K562 (cell line): ENCODE results near the gene OR5H6. TPM values are rescaled to one million over a fixed set of nuclear protein-coding genes. Genes with fewer than 3 reads are reported as not detected.

Experiments used
- ATAC-seq: fragments of 200-7000 bp; cut with Tn5 transposase; 3 replicates; pipeline ENCODE4 v1.9.1; 2020; ENCODE audit warnings: moderate library complexity
- BruUV-seq: library from RNA; stranded (reverse); fragments of 400-500 nt; replicated peaks from 2 replicates; lab custom pipeline; 2021; lab: Mats Ljungman, UMichigan
- CTCF ChIA-PET: fragments of 300-600 bp; formaldehyde crosslinking; extraction: SDS; loops from one replicate; lab custom pipeline; 2021; ENCODE audit warnings: low intra/inter-chr PET ratio; lab: Yijun Ruan, JAX
- POLR2A ChIA-PET: fragments of 300-600, 350-650 bp; sonication (Branson Sonifier 250); formaldehyde crosslinking; extraction: SDS; loops from one replicate; lab custom pipeline; 2021; ENCODE audit warnings: antibody characterized with exemption, inconsistent platforms; lab: Yijun Ruan, JAX
- DNase-seq, 4 experiments: peaks; one replicate each; pipeline versions ENCODE4 v3.0.0 to v3.0.0-alpha.2; 2011 to 2018; ENCODE audit warnings: low spot score in 3 of 4, mixed read lengths in 3 of 4; ENCODE audit errors: extremely low read depth in 1 of 4
- FAIRE-seq: peaks from 2 replicates; lab custom pipeline; 2011; peaks lifted over from hg19 to GRCh38; lab: Jason Lieb, UNC
- H2AFZ ChIP-seq: 2 replicates; pipeline ENCODE4 v1.6.0; 2011; ENCODE audit warnings: low read depth, low read length, control low read depth, inconsistent platforms
- H3K27ac ChIP-seq: fragments of 200-600 bp; 3 replicates; pipeline ENCODE4 v1.8.0; 2011; ENCODE audit warnings: low read depth, mild to moderate bottlenecking, control low read depth, inconsistent platforms, low read length, moderate library complexity, mixed read lengths; ENCODE audit errors: extremely low read depth
- H3K27me3 ChIP-seq, 2 experiments: fragments of 300-600 bp in 1 of 2; 2 replicates in 1 of 2; 3 replicates in 1 of 2; pipeline versions ENCODE4 v1.6.0 to v1.8.0; 2011; ENCODE audit warnings: inconsistent platforms in 2 of 2, low read length in 2 of 2, mild to moderate bottlenecking in 1 of 2, mixed read lengths in 1 of 2, moderate library complexity in 1 of 2; ENCODE audit not compliant: control insufficient read depth in 2 of 2, insufficient read depth in 2 of 2
- H3K36me3 ChIP-seq: fragments of 300-600 bp; 3 replicates; pipeline ENCODE4 v1.8.0; 2011; ENCODE audit warnings: mild to moderate bottlenecking, low read length, inconsistent platforms; ENCODE audit not compliant: control insufficient read depth, insufficient read depth
- H3K4me1 ChIP-seq, 2 experiments: fragments of 200-600 bp in 1 of 2; replicated peaks in 1 of 2; 2 replicates in 1 of 2; 3 replicates in 1 of 2; pipeline versions ENCODE4 v1.5.1 to v1.8.0; 2011; ENCODE audit warnings: inconsistent platforms in 2 of 2, low read length in 2 of 2, mild to moderate bottlenecking in 1 of 2, mixed read lengths in 1 of 2, moderate library complexity in 1 of 2; ENCODE audit not compliant: control insufficient read depth in 2 of 2, insufficient read depth in 2 of 2
- H3K4me2 ChIP-seq: 2 replicates; pipeline ENCODE4 v1.6.1; 2011; ENCODE audit warnings: low read length, control low read depth, inconsistent platforms, mixed read lengths; ENCODE audit not compliant: insufficient read depth
- H3K4me3 ChIP-seq: fragments of 200-600 bp; sonication (generic), shearing (Covaris generic); 2 replicates; pipeline ENCODE4 v1.5.1; 2016; ENCODE audit warnings: control low read depth, inconsistent platforms
- H3K79me2 ChIP-seq: fragments of 200-600 bp; 3 replicates; pipeline ENCODE4 v1.8.0; 2011; ENCODE audit warnings: low read length, inconsistent platforms; ENCODE audit not compliant: control insufficient read depth, insufficient read depth
- H3K9ac ChIP-seq, 2 experiments: 2 replicates each; pipeline versions ENCODE4 v1.6.0 to v1.6.1; 2011; ENCODE audit warnings: low read depth in 2 of 2, low read length in 2 of 2, control low read depth in 1 of 2, inconsistent platforms in 1 of 2, mild to moderate bottlenecking in 1 of 2, mixed read lengths in 1 of 2; ENCODE audit not compliant: insufficient read depth in 1 of 2
- H3K9me1 ChIP-seq: one replicate; pipeline ENCODE4 v1.6.0; 2011; ENCODE audit warnings: inconsistent platforms, mild to moderate bottlenecking, low read length, moderate library complexity; ENCODE audit not compliant: control insufficient read depth, insufficient read depth
- H3K9me3 ChIP-seq: replicated peaks from 2 replicates; pipeline ENCODE4 v1.5.1; 2011; ENCODE audit warnings: low read depth, low read length, inconsistent platforms; ENCODE audit not compliant: control insufficient read depth, insufficient read depth
- H4K20me1 ChIP-seq: replicated peaks from 2 replicates; pipeline ENCODE4 v1.6.1; 2011; ENCODE audit warnings: low read length, inconsistent platforms, mixed read lengths; ENCODE audit not compliant: control insufficient read depth, insufficient read depth
- ARID3B ChIP-seq: fragments of 250-450 bp; sonication (Bioruptor Pico); IDR thresholded peaks from 2 replicates; pipeline ENCODE4 v1.4.0; 2020; ENCODE audit warnings: borderline replicate concordance
- CC2D1A ChIP-seq: fragments of 450-650 bp; IDR thresholded peaks from 2 replicates; pipeline ENCODE4 v1.6.1; 2017; ENCODE audit warnings: mild to moderate bottlenecking
- ELF2 ChIP-seq: fragments of 250-450 bp; sonication (Bioruptor Pico); IDR thresholded peaks from 2 replicates; pipeline ENCODE4 v1.5.0; 2021; ENCODE audit warnings: mild to moderate bottlenecking
- GTF3C2 ChIP-seq: IDR thresholded peaks from 3 replicates; pipeline ENCODE4 v1.6.1; 2011; ENCODE audit warnings: borderline replicate concordance, mild to moderate bottlenecking, moderate library complexity; ENCODE audit not compliant: insufficient read length; ENCODE audit errors: extremely low read depth
- MCM7 ChIP-seq, 2 experiments: fragments of 450-650 bp; IDR thresholded peaks; 2 replicates each; pipeline ENCODE4 v1.6.1; 2016 to 2018
- SMARCE1 ChIP-seq: fragments of 450-650 bp; IDR thresholded peaks from 2 replicates; pipeline ENCODE4 v1.7.1; 2016; ENCODE audit warnings: mild to moderate bottlenecking
- SRSF7 ChIP-seq: fragments of 200-400 bp; formaldehyde crosslinking; optimal IDR thresholded peaks from 2 replicates; pipeline ENCODE3; 2017; ENCODE audit warnings: mild to moderate bottlenecking, low read depth, low read length
- TBP ChIP-seq: optimal IDR thresholded peaks from 2 replicates; pipeline ENCODE3; 2011; ENCODE audit warnings: low read depth, low read length, improper control_type of control experiment
- UBTF ChIP-seq, 2 experiments: IDR thresholded peaks; 2 replicates each; pipeline ENCODE4 v1.6.1; 2012; ENCODE audit warnings: improper control_type of control experiment in 2 of 2, low read depth in 2 of 2, low read length in 2 of 2, borderline replicate concordance in 1 of 2
- in situ Hi-C: fragments of 300-500 bp; cut with MboI; formaldehyde crosslinking; loops from 4 replicates; pipeline ENCODE4 v1.15.0; 2018; ENCODE audit warnings: inconsistent platforms, mixed read lengths
- intact Hi-C: fragments of 100-400 bp; cut with micrococcal nuclease; formaldehyde crosslinking; loops from 2 replicates; pipeline ENCODE4 v1.14.2; 2022
- polyA plus RNA-seq, 8 experiments: library from polyadenylated mRNA; depleted of rRNA in 4 of 8; stranded (reverse) in 5 of 8; unstranded in 3 of 8; fragments of >200 nt; fragmentation: Nextera tagmentation in 2 of 8; fragmentation: Illumina TruSeq in 1 of 8; extraction: Ambion mirVana in 2 of 8; extraction: Trizol in 1 of 8; gene quantifications; 2 replicates each; pipeline versions ENCODE4 v1.2.1 to v1.2.3, GENCODE V29; 2011 to 2014; ENCODE audit warnings: inconsistent platforms in 1 of 8, missing spikeins in 1 of 8
- total RNA-seq, 7 experiments: library from RNA; depleted of rRNA in 6 of 7; stranded (reverse); fragments of >200 nt in 6 of 7; fragmentation: Illumina TruSeq in 2 of 7; extraction: Trizol in 2 of 7; gene quantifications; 2 replicates each; pipeline versions ENCODE4 v1.2.1 to v1.2.3, GENCODE V29; 2011 to 2021; ENCODE audit warnings: low replicate concordance in 1 of 7

The OR5H6 gene
- total and polyA plus RNA-seq, 9 of the 15 experiments (the other 6 are each of a cell fraction or from before 2014, with no cell fraction given), result 0.08 TPM; not detected in 8

- no peak for FAIRE-seq
- H3K4me1 ChIP-seq, result no peaks in the 10 kb centered on the region
- no peak overlapping the region for H3K27ac ChIP-seq
- no peak overlapping the region for H3K4me2 ChIP-seq
- H3K9me3 ChIP-seq, result no peaks in the 10 kb centered on the region
- CTCF ChIA-PET, result no interaction called here
- intact Hi-C loops (no loop called here), in situ Hi-C loops (no loop called here)
- H3K36me3 ChIP-seq, result no peaks in the 10 kb centered on the region
- H3K79me2 ChIP-seq, result no peaks in the 10 kb centered on the region
- no peaks in the 10 kb centered on the region for H3K27me3 ChIP-seq
- no peak overlapping the region for H2AFZ ChIP-seq
- no peak for DNase-seq
- no peak overlapping the region for H3K4me3 ChIP-seq
- no peaks in the 10 kb centered on the region for H4K20me1 ChIP-seq
- BruUV-seq, result no TSS peak
- ATAC-seq, result no peak
- H3K9ac ChIP-seq, result no peak overlapping the region
- H3K9me1 ChIP-seq, result no peaks in the 10 kb centered on the region
- POLR2A ChIA-PET, result no interaction called here
- TF ChIP-seq ELF2 (CRISPR knock-in tag) (no peak), SMARCE1 (no peak), MCM7 (IDR thresholded peaks at IDR 0.05) (no peak), CC2D1A (no peak), SRSF7 (no peak), ARID3B (CRISPR knock-in tag) (no peak), TBP (no peak), GTF3C2 (no peak), UBTF (IDR thresholded peaks at IDR 0.05; ENCODE audit: borderline replicate concordance in 1 of 2, low read depth in 2 of 2, low read length in 2 of 2) (no peak)
Measured at GRCh38 chr3:98240131-98240530, 23.9 kb upstream of the OR5H6 start.
